BJ (cell line): ENCODE measurements around the gene COL9A3. TPM values are rescaled to one million over a fixed set of nuclear protein-coding genes. Genes with fewer than 3 reads are reported as not detected.
A peak's percentile ranks its signal among the peaks of the same experiment; 100 is the strongest.

Experiments used
- CTCF ChIA-PET: fragments of 350-600 bp; formaldehyde crosslinking; extraction: SDS; loops from one replicate; lab custom pipeline; 2021; ENCODE audit warnings: antibody characterized with exemption, inconsistent platforms; lab: Yijun Ruan, JAX
- POLR2A ChIA-PET: fragments of 300-600 bp; sonication (Branson Sonifier 250); formaldehyde crosslinking; extraction: SDS; loops from one replicate; lab custom pipeline; 2021; ENCODE audit warnings: antibody characterized with exemption; lab: Charles Lee
- DNase-seq: peaks from one replicate; pipeline ENCODE4 v3.0.0-alpha.2; 2011; ENCODE audit warnings: low read depth
- H3K27me3 ChIP-seq: 2 replicates; pipeline ENCODE4 v1.6.0; 2011; ENCODE audit warnings: low read length; ENCODE audit not compliant: control insufficient read depth, insufficient read depth
- H3K36me3 ChIP-seq: 2 replicates; pipeline ENCODE4 v1.5.1; 2011; ENCODE audit warnings: low read length; ENCODE audit not compliant: control insufficient read depth, insufficient read depth
- H3K4me3 ChIP-seq: 2 replicates; pipeline ENCODE4 v1.5.1; 2011; ENCODE audit warnings: low read depth, mild to moderate bottlenecking, control low read depth, low read length
- polyA plus RNA-seq: library from polyadenylated mRNA; depleted of rRNA; stranded (reverse); fragments of >200 nt; gene quantifications from 2 replicates; pipeline ENCODE4 v1.2.3, GENCODE V29; 2011
- TF ChIP-seq, protein P1 (sequence below): IDR thresholded peaks from 2 replicates; pipeline ENCODE4 v1.5.1; 2011; ENCODE audit warnings: low read depth, mild to moderate bottlenecking, control low read depth, inconsistent platforms, low read length, moderate library complexity; ENCODE audit not compliant: insufficient read depth

Gene COL9A3
- polyA plus RNA-seq, 1 experiment, result 0.21 TPM

DNA sequence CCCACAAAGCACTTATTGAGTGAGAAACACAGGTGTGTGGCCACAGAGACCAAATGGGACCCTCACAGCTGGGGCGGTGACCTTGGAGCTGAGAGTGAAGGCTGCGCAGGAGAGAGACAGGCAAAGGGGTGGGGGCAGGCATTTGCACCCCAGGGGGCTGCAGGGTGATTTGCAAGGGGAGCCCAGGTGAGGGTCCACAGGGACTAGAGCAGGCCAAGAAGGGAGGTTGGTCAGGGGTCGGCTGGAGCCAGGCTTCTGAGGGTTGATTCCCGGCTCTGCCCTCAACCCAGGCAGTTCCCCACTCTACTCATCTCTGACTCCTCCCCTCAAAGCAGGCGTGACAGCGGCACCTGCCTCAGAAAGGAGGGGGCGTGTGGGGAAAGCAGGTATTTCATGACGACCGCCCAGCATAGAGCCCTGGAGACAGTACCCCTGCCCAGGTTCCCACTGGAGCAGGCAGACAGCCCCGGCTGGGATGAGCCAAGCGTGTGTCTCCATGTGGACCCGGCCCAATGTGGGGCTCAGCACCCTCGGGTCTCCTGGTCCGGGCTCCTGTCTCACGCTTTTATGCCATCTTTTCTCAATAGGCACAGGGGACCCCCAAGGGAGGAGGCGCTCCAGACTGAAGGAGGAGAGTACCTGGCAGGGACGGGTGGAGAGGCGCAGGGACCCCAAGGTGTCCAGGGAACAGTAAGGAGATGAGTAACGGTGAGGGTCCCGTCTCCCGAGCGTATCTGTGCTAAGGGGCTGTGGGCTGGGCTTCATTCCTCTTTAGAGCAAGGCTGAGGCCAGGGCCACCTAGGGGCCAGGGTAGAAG lies 23.7 kb upstream of the COL9A3 start:
- DNase-seq, result no peak
- H3K27me3 ChIP-seq, result no peaks in the 10 kb centered on the region; the same call in 1 of the 2 replicates
- TF ChIP-seq, protein P1, sequence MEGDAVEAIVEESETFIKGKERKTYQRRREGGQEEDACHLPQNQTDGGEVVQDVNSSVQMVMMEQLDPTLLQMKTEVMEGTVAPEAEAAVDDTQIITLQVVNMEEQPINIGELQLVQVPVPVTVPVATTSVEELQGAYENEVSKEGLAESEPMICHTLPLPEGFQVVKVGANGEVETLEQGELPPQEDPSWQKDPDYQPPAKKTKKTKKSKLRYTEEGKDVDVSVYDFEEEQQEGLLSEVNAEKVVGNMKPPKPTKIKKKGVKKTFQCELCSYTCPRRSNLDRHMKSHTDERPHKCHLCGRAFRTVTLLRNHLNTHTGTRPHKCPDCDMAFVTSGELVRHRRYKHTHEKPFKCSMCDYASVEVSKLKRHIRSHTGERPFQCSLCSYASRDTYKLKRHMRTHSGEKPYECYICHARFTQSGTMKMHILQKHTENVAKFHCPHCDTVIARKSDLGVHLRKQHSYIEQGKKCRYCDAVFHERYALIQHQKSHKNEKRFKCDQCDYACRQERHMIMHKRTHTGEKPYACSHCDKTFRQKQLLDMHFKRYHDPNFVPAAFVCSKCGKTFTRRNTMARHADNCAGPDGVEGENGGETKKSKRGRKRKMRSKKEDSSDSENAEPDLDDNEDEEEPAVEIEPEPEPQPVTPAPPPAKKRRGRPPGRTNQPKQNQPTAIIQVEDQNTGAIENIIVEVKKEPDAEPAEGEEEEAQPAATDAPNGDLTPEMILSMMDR, result no peak
- H3K36me3 ChIP-seq, result peaks cover 1% of the 10 kb centered on the region; the same call in 1 of the 2 replicates
- CTCF ChIA-PET, result interaction anchor here (0.6 to 2.7 kb wide), 18 partner anchors 11 to 293 kb away, joined by 3 to 72 read pairs (median 7); partner anchors contain the start of gene SLCO4A1
- POLR2A ChIA-PET, result no interaction called here
- H3K4me3 ChIP-seq, result no peak overlapping the region

DNA sequence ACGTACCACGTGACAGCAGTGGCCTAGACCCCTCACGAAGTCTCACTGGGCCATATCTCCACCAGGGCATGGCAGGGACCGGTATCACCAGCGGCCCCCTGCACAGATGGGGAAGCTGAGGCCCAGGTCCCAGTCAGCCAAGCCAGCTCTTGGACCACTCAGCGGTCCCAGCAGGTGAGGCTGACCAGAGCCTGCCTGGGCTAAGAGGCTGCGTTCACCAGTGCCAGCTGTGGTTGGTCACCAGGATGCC lies 23.2 kb upstream of the COL9A3 start:
- Histone ChIP-seq H3K36me3 (peaks cover 5% of the 10 kb centered on the region), H3K27me3 (no peaks in the 10 kb centered on the region; the same call in 1 of the 2 replicates), H3K4me3 (peak overlapping the region; percentile 26; the same call in 1 of the 2 replicates)
- DNase-seq, result no peak
- TF ChIP-seq, protein P1, result no peak
- ChIA-PET CTCF (interaction anchor here (1.3 kb wide), 2 partner anchors 14 to 124 kb away, joined by 4 to 6 read pairs; no protein-coding TSS in a partner anchor), POLR2A (interaction anchor here (0.7 kb wide), 1 partner anchor 9 kb away, joined by 3 read pairs; no protein-coding TSS in a partner anchor)

DNA sequence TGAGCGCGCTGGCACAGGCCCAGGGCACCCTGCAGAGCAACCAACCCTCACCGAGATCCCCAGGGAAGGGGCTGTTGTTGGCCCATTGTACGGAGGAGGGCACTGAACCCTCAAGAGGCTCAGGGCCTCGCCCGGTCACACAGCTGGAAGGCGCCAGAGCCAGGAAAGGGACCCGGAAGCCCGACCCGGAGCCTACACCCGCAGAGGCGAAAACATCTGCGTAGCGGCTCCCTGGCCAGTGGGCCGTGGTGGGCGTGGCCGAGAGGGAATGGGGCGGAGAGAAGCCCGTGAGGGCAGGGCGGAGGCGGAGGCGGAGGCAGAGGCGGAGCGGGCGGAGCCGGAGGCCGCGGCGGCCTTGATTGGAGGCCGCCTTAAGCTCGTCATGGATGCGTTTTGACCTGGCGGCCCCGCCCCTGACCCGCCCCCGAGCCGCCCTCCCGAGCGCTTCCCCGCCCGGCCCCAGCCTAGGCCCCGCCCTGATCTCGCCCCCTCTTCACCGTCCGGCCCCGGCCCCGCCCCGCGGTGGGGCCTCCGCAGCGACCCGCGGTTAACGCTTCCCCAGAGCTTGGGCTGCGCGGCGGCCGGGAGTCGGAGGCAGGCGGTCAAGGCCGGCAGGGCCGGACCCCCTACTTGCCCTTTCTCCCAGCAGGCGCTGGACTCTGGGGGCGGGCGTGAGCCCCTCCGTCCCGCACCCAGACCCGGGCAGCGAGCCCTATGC lies 22.7 kb upstream of the COL9A3 start:
- DNase-seq, result peak; percentile 70
- Histone ChIP-seq H3K36me3 (peaks cover 9% of the 10 kb centered on the region), H3K4me3 (peak overlapping the region; percentile 63), H3K27me3 (no peaks in the 10 kb centered on the region)
- ChIA-PET CTCF (interaction anchor here (0.9 to 2.0 kb wide), 4 partner anchors 14 to 126 kb away, joined by 3 to 6 read pairs (median 5); no protein-coding TSS in a partner anchor), POLR2A (interaction anchor here (0.6 to 0.7 kb wide), 5 partner anchors 9 to 747 kb away, joined by 3 to 9 read pairs (median 4); no protein-coding TSS in a partner anchor)
- TF ChIP-seq, protein P1, result no peak

DNA sequence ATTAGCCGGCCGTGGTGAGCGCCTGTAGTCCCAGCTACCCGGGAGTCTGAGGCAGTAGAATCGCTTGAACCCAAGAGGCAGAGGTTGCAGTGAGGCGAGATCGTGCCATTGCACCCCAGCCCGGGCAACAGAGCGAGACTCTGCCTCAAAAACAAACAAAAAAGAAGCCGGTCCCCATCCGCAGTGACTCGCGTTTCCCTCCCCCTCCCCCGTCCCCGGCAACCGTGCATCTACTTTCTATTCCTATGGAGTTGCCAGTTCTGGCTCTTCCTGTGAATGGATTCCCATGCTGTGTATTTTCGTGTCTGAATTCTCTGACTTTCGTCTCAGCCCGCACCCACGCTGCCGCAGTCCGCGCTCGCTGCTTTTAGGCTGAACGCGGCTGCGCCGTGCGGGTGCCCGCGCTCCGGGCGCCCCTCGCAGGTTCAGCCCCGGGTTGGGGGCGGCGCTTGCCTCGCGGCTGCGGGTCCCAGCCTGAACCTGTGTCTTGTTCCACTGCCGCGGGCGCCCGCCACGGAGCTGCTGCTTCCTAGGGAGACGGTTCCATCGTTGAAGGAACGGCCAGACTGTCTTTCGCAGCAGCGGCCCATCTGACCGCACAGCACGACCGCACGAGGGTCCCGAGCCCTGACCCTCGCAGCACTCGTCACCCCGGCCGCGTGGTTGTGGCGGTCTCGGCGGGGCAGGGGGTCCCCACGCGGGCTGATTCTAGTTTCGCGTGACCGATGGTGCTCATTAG lies 21.7 kb upstream of the COL9A3 start:
- Histone ChIP-seq H3K36me3 (peaks cover 15% of the 10 kb centered on the region), H3K4me3 (peak overlapping the region; percentile 63), H3K27me3 (no peaks in the 10 kb centered on the region)
- no peak for DNase-seq
- TF ChIP-seq, protein P1, result no peak
- ChIA-PET POLR2A (no interaction called here), CTCF (interaction anchor here (2.0 to 3.2 kb wide), 2 partner anchors 13 to 127 kb away, joined by 6 to 12 read pairs; no protein-coding TSS in a partner anchor)
